Activated CD4-positive, alpha-beta T cell treated with anti-CD3 and anti-CD28 coated beads, Interleukin-2, amount 50 U/mL, for 48 hours (primary cell): ENCODE results near the gene DRC7.
A peak's percentile ranks its signal among the peaks of the same experiment; 100 is the strongest.
"Not testable (repeated sequence)": the region's sequence is repeated elsewhere in the genome, so short reads cannot be mapped to it uniquely, and the experiment has no call there.

Experiments used
- DNase-seq, 2 experiments: peaks; one replicate each; pipeline ENCODE4 v3.0.0-alpha.2; 2020

Gene DRC7

GRCh38 chr16:57764341-57765159 lies 69.9 kb downstream of the DRC7 start:
- DNase-seq: peak; percentile 28 to 30

GRCh38 chr16:57765160-57765728 lies 70.6 kb downstream of the DRC7 start:
- DNase-seq: no peak

DNA sequence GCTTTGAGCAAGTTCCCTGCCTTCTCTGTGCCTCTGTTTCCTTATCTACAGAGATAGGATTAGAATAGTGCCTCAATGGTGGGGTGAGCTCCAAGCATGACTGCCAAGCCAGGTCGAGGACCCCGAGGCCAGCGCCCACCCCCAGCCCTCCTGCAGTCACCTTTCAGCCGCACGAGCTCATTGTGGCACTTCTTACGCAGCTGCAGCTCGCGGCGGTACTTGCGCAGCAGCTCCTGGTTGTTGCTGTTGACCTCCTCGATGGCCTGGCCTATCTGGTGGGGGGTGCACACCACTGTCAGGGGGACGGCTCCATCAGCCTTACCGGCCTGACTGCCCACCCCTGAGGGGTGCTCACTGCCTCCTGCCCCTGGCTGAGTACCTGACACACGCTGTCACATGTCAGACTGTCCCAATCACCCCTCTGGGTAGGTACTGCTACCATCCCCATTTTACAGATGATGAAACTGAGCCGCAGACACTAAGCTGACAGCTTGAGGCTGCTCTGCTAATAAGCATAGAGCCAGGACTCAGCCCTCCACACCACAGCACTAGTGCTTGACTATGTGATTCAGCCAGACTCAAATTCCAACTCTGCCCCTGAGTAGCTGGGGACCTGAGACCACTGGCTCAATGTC lies 72.2 kb downstream of the DRC7 start:
- DNase-seq: no peak

DNA sequence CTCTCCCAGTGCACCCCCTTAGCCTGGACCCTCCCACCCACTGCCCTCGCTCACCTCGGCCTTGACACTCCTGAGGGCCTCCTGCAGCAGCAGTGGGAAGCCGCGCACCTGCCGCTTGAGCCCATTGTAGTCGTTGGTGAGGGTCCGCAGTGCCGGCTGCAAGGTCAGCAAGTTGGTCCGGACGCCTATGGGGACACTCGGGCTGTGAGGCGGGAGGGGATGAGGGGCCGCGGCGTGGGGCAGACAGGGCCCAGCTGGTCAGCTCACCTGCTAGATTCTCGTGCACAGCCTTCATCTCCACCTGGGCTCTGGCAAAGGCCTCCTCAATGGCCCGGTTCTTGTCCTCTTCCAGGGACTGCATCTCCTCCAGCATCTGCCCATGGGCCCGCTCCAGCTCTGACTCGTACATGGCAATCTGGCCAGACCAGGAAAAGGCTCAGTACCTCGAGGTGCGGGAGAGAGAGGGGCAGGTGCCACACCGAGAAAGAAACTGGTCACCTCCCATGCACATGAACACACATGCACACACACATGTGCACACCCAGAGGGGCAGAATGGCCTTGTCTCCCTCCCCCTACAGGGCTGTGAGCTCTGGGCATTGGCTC lies 75.0 kb downstream of the DRC7 start:
- DNase-seq: no peak

GRCh38 chr16:57770361-57770760 lies 75.8 kb downstream of the DRC7 start:
- DNase-seq: no peak

DNA sequence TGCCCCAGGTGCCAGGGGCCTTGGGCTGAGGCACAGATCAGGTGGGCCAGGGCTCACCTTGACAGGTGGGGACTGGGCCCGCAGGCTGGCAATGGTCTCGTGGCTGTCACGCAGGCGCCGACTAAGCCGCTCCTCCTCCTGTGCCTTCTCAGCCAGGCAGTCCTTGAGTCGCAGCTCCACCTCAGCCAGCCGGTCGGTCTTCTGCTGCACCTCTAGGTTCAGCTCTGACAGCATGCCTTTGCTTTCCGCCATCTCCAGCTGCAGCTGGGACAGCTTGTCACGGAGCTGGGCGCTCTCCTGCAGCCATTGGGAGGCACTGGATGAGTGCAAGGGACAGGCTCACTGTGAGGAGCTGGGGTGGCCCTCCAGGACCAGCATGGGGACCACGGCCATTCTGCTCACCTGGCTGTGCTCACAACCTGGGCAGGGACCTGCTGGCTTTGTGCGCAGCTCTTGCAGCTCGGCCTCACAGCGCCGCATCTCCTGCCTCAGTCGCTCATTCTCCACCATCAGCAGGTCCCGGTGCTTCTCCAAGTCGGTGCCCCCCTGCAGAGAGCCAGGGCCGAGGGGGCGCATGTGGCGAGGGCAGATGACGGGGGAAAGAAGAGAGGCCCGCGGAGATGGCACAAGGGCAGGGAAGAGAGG lies 76.7 kb downstream of the DRC7 start:
- no peak for DNase-seq

- DNase-seq: no peak
These were observed 78.4 kb downstream of the DRC7 start for GRCh38 chr16:57773019-57773418.

- DNase-seq: no peak
These were observed 79.2 kb downstream of the DRC7 start for GRCh38 chr16:57773655-57774295.

GRCh38 chr16:57774705-57775285 lies 80.2 kb downstream of the DRC7 start:
- DNase-seq: no peak

DNA sequence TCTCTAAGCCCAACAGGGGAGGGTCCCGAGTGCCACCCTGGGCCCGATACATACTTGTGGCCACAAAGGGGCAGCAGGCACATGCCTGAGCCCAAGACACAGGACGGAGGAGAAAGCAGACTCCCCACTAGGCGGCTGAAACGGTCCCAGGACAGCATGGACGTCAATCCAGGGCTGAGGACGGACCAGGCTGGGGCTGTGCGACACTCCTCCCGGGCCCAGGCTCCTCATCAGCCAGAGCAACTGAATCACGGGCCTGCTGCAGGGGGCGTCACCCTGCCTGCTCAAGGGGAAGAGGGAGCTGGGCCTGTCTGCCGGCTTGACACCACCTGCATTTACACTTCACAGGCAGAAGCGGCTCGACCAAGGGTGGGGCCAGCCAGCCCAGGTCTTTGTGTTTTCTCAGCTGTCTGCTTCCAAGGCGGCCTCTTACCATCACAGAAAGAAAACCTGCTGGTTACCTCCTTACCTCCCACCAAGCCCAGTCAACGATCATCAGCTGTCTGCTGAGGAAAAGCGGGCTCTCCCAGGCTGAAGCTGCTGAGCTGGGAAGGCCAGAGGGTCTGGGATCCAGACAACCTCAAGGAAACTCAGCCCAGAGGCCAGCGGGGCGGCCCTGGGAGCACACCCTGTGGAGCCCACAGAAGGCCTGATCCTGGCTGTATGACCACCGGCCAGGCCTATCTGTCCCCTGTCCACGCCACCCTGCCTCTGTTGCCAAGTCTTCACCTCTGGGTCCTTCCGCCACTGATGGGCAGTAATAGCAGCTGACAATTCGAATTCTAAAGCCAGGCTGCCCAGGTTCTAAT lies 81.3 kb downstream of the DRC7 start:
- DNase-seq: no peak

DNA sequence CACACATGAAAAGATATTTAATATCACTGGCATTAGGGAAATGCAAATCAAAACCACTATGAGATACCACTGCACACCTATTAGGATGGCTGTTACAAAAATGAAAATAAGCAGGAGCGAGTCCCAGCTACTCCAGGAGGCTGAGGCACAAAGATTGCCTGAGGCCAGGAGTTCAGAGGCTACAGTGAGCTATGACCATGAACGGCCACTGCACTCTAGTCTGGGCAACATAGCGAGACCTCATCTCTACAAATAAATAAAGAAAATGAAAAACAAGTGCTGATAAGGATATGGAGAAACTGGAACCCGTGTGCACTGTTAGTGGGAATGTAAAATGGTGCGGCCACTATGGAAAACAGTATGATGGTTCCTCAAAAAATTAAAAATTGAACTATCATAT lies 84.1 kb downstream of the DRC7 start:
- no peak for DNase-seq

GRCh38 chr16:57779836-57780235 lies 85.2 kb downstream of the DRC7 start:
- DNase-seq: not testable (repeated sequence)

GRCh38 chr16:57781349-57781740 lies 86.7 kb downstream of the DRC7 start:
- DNase-seq: no peak
